ENCODE data around the gene DESI2.

GRCh38 chr1:244674446-244674845 lies 21.5 kb downstream of the DESI2 start:
- TF ChIP-seq, protein P1, sequence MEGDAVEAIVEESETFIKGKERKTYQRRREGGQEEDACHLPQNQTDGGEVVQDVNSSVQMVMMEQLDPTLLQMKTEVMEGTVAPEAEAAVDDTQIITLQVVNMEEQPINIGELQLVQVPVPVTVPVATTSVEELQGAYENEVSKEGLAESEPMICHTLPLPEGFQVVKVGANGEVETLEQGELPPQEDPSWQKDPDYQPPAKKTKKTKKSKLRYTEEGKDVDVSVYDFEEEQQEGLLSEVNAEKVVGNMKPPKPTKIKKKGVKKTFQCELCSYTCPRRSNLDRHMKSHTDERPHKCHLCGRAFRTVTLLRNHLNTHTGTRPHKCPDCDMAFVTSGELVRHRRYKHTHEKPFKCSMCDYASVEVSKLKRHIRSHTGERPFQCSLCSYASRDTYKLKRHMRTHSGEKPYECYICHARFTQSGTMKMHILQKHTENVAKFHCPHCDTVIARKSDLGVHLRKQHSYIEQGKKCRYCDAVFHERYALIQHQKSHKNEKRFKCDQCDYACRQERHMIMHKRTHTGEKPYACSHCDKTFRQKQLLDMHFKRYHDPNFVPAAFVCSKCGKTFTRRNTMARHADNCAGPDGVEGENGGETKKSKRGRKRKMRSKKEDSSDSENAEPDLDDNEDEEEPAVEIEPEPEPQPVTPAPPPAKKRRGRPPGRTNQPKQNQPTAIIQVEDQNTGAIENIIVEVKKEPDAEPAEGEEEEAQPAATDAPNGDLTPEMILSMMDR (IDR thresholded peaks at IDR 0.05; ENCODE audit: insufficient read depth, low read depth, low read length), result no peak
- no peak for TF ChIP-seq EZH2 (IDR thresholded peaks at IDR 0.05; ENCODE audit: insufficient read depth, low read length)
